ENCODE measurements around the gene POLN.

The POLN gene

GRCh38 chr4:2241410-2242353 lies at the start of gene POLN, which contains the start of gene HAUS3:
TSS of gene POLN (minus strand) at chr4:2242121. CDS start at chr4:2229231, 12,890 bp downstream.
TSS of gene HAUS3 (minus strand) at chr4:2242121. CDS start at chr4:2240946, 1,175 bp downstream.
- H3K4me1 ChIP-seq (ENCODE audit: control insufficient read depth, insufficient read depth, low read length), result peaks cover 10% of the 10 kb centered on the region; the same call in 1 of the 2 replicates

DNA sequence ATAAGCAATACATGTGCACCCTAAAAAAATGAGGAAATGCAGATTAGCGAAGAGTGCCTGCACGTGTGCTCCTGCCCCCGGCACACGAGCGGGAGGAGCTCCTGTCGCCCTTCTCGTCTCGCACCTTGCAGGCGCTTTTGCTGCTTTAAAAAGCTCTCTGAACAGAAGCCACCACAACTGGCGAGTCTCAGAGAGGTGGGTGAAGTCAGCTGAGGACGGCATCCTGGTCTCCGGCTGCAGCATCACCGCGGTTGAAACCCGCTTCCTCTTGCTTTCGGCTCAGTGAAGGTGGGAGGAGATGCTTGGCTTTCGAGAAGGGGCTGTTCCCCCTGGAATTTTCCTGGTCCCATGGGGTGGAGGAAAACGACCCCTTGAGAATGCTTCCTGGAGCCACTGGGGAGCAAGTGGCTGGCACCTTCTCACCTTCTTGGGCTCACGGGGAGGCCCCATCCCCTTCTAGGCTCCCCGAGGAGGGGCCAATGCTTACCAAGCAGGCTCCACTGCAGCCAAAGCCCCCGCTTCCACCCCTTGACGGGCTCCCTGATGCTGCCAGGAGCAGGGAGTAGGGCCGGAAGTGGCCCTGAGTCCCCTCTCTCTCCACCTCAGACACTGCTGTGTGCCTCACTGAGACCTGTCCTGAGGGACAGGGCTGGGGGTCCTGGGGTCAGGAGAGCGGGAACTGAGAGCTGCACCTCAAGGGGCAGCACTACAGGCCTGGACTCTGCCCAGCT lies 49.2 kb upstream of the POLN start:
- H3K9ac ChIP-seq (ENCODE audit: low read depth, low read length), result no peak overlapping the region
- no peak overlapping the region for H3K27ac ChIP-seq (ENCODE audit: low read depth, low read length)
- no peaks in the 10 kb centered on the region for H3K36me3 ChIP-seq (ENCODE audit: control insufficient read depth, insufficient read depth, low read length)
- H3K9me3 ChIP-seq (ENCODE audit: control insufficient read depth, insufficient read depth, low read length), result no peaks in the 10 kb centered on the region
- no peaks in the 10 kb centered on the region for H3K4me1 ChIP-seq (ENCODE audit: control insufficient read depth, insufficient read depth, low read length)
- no peaks in the 10 kb centered on the region for H3K27me3 ChIP-seq (ENCODE audit: control insufficient read depth, insufficient read depth, low read length)
- no peak overlapping the region for H3K4me3 ChIP-seq (ENCODE audit: low read depth, low read length)

More at GRCh38 chr4:2241410-2242353, at the start of gene POLN, which contains the start of gene HAUS3:
- Histone ChIP-seq H3K4me3 (ENCODE audit: low read depth, low read length) (peak within 1 kb of the TSS; percentile 78), H3K9ac (ENCODE audit: low read depth, low read length) (0 out of 2 replicates have a peak within 1 kb of the TSS, but pooled peaks have one; percentile 23), H3K9me3 (ENCODE audit: control insufficient read depth, insufficient read depth, low read length) (0 out of 2 replicates have a peak, but pooled peaks cover 5% of the 10 kb centered on the region), H3K36me3 (ENCODE audit: control insufficient read depth, insufficient read depth, low read length) (peaks cover 15% of the 10 kb centered on the region), H3K27me3 (ENCODE audit: control insufficient read depth, insufficient read depth, low read length) (peaks cover 3% of the 10 kb centered on the region; the same call in 1 of the 2 replicates), H3K27ac (ENCODE audit: low read depth, low read length) (peak within 1 kb of the TSS; percentile 46)

GRCh38 chr4:2290488-2290887 lies 48.6 kb upstream of the POLN start:
- H3K36me3 ChIP-seq (ENCODE audit: control insufficient read depth, insufficient read depth, low read length), result no peaks in the 10 kb centered on the region
- no peak overlapping the region for H3K27ac ChIP-seq (ENCODE audit: low read depth, low read length)

GRCh38 chr4:2289955-2290333 lies 48.0 kb upstream of the POLN start:
- Histone ChIP-seq H3K9ac (ENCODE audit: low read depth, low read length) (no peak overlapping the region), H3K36me3 (ENCODE audit: control insufficient read depth, insufficient read depth, low read length) (no peaks in the 10 kb centered on the region), H3K4me1 (ENCODE audit: control insufficient read depth, insufficient read depth, low read length) (no peaks in the 10 kb centered on the region), H3K4me3 (ENCODE audit: low read depth, low read length) (no peak overlapping the region), H3K27ac (ENCODE audit: low read depth, low read length) (no peak overlapping the region), H3K9me3 (ENCODE audit: control insufficient read depth, insufficient read depth, low read length) (no peaks in the 10 kb centered on the region), H3K27me3 (ENCODE audit: control insufficient read depth, insufficient read depth, low read length) (no peaks in the 10 kb centered on the region)

More at GRCh38 chr4:2290488-2290887, 48.6 kb upstream of the POLN start:
- Histone ChIP-seq H3K9me3 (ENCODE audit: control insufficient read depth, insufficient read depth, low read length) (no peaks in the 10 kb centered on the region), H3K4me1 (ENCODE audit: control insufficient read depth, insufficient read depth, low read length) (no peaks in the 10 kb centered on the region), H3K9ac (ENCODE audit: low read depth, low read length) (no peak overlapping the region), H3K4me3 (ENCODE audit: low read depth, low read length) (no peak overlapping the region), H3K27me3 (ENCODE audit: control insufficient read depth, insufficient read depth, low read length) (no peaks in the 10 kb centered on the region)

DNA sequence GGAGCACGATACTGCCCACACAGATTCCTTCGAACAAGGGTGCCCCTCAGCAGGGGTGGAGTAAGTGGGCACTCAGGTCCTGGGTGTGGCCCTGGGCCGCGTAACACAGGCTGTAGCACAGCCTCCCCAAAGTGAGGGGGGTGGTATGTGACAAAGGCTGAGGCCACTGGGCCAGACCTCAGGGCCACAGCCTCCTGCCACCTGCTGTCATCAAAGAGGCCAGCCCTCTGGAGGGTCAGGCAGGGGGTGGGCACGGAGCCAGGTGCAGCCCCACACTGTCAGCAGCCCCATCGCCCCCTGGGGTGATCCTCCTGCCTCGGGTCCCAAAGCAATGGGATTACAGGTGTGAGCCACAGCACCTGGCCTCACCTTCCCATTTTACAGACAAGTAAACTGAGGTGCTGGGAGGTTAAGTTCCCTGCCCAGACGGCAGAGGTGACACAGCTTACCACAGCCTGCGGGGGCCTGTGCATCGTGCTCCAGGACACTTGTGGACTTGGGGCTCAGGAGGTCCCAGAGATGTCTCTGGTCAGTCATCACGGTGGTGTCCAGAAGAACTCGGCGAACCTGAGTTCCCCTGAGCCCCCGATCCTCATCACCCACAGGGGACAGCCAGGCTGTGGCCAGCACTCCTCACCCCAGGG lies 47.5 kb upstream of the POLN start:
- H3K4me1 ChIP-seq (ENCODE audit: control insufficient read depth, insufficient read depth, low read length), result no peaks in the 10 kb centered on the region
- H3K27ac ChIP-seq (ENCODE audit: low read depth, low read length), result no peak overlapping the region
- H3K9me3 ChIP-seq (ENCODE audit: control insufficient read depth, insufficient read depth, low read length), result no peaks in the 10 kb centered on the region
- H3K36me3 ChIP-seq (ENCODE audit: control insufficient read depth, insufficient read depth, low read length), result no peaks in the 10 kb centered on the region
- H3K9ac ChIP-seq (ENCODE audit: low read depth, low read length), result no peak overlapping the region
- no peaks in the 10 kb centered on the region for H3K27me3 ChIP-seq (ENCODE audit: control insufficient read depth, insufficient read depth, low read length)
- no peak overlapping the region for H3K4me3 ChIP-seq (ENCODE audit: low read depth, low read length)

DNA sequence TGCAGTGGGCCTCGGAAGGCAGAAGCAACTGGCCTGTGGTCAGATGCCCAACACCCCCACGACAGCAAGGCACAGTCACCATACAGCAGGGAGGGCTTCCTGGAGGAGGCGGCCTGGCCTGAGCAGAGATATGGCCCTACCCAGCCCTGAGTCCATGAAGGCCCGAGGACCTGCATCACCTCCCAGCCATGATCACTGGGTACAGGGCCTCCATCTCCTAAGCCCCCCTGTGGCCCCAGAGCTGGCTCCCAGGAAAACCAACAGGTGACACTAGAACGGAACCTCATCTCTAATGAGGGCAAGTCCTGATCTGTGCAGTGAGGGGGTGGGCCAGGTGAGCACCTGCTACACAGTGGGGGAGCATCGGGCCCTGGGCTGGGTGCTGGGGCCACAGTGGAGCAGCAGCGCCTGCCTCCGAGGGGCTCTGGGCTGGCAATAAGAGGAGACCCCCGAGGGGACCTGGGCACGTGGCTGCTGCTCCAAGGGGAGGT lies 46.2 kb upstream of the POLN start:
- Histone ChIP-seq H3K9ac (ENCODE audit: low read depth, low read length) (no peak overlapping the region), H3K36me3 (ENCODE audit: control insufficient read depth, insufficient read depth, low read length) (no peaks in the 10 kb centered on the region), H3K4me3 (ENCODE audit: low read depth, low read length) (no peak overlapping the region), H3K27me3 (ENCODE audit: control insufficient read depth, insufficient read depth, low read length) (no peaks in the 10 kb centered on the region), H3K4me1 (ENCODE audit: control insufficient read depth, insufficient read depth, low read length) (no peaks in the 10 kb centered on the region), H3K27ac (ENCODE audit: low read depth, low read length) (no peak overlapping the region), H3K9me3 (ENCODE audit: control insufficient read depth, insufficient read depth, low read length) (no peaks in the 10 kb centered on the region)

- H3K9ac ChIP-seq (ENCODE audit: low read depth, low read length), result no peak overlapping the region
- no peaks in the 10 kb centered on the region for H3K4me1 ChIP-seq (ENCODE audit: control insufficient read depth, insufficient read depth, low read length)
Observed at GRCh38 chr4:2287594-2287915, 45.6 kb upstream of the POLN start.

GRCh38 chr4:2286904-2287593 lies 45.1 kb upstream of the POLN start:
- no peaks in the 10 kb centered on the region for H3K4me1 ChIP-seq (ENCODE audit: control insufficient read depth, insufficient read depth, low read length)
- H3K9me3 ChIP-seq (ENCODE audit: control insufficient read depth, insufficient read depth, low read length), result no peaks in the 10 kb centered on the region
- H3K4me3 ChIP-seq (ENCODE audit: low read depth, low read length), result no peak overlapping the region
- no peaks in the 10 kb centered on the region for H3K36me3 ChIP-seq (ENCODE audit: control insufficient read depth, insufficient read depth, low read length)
- no peak overlapping the region for H3K9ac ChIP-seq (ENCODE audit: low read depth, low read length)
- H3K27me3 ChIP-seq (ENCODE audit: control insufficient read depth, insufficient read depth, low read length), result no peaks in the 10 kb centered on the region
- H3K27ac ChIP-seq (ENCODE audit: low read depth, low read length), result no peak overlapping the region

More at GRCh38 chr4:2287594-2287915, 45.6 kb upstream of the POLN start:
- Histone ChIP-seq H3K4me3 (ENCODE audit: low read depth, low read length) (no peak overlapping the region), H3K27me3 (ENCODE audit: control insufficient read depth, insufficient read depth, low read length) (no peaks in the 10 kb centered on the region), H3K9me3 (ENCODE audit: control insufficient read depth, insufficient read depth, low read length) (no peaks in the 10 kb centered on the region), H3K36me3 (ENCODE audit: control insufficient read depth, insufficient read depth, low read length) (no peaks in the 10 kb centered on the region), H3K27ac (ENCODE audit: low read depth, low read length) (no peak overlapping the region)

DNA sequence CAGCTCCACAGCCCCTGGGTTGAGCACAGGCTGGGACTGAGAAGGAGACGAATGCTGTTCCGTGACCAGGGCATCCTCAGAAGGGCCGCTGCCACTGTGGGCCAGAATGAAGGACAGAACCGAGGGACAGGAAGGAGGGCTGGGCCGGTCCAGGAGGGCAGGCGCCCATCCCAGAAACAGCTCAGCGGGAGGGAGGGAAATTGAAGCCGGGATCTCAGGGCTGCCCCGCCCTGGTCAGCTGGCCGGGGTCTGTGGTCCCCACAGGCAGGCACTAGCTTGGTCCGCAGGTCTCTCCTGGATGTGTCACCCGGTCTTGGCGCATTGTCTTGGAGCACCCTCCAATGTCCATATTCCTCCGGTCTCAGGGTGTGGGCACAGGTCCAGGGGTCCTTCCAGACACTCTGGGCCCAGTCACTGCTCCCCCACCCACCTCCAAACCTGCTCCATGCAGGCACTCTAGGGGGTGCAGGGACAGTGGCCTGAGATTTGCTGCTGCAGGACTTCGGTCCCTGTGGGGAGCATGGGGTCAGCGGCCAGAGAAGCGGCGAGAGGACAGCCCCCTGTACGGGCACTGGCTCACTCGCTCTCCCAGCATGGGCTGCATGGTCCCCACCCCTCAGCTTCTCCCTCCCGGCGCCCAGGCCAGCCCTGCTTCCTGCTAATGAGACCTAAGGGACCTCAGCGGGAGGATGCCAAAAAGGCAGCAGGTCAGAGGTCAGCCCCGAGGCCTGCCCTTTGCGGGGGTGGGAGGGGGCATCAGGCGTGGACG lies 43.9 kb upstream of the POLN start:
- H3K4me3 ChIP-seq (ENCODE audit: low read depth, low read length), result no peak overlapping the region
- H3K27ac ChIP-seq (ENCODE audit: low read depth, low read length), result no peak overlapping the region
- H3K9ac ChIP-seq (ENCODE audit: low read depth, low read length), result no peak overlapping the region

More for the DNA sequence above, 43.9 kb upstream of the POLN start:
- Histone ChIP-seq H3K36me3 (ENCODE audit: control insufficient read depth, insufficient read depth, low read length) (no peaks in the 10 kb centered on the region), H3K27me3 (ENCODE audit: control insufficient read depth, insufficient read depth, low read length) (no peaks in the 10 kb centered on the region), H3K9me3 (ENCODE audit: control insufficient read depth, insufficient read depth, low read length) (no peaks in the 10 kb centered on the region), H3K4me1 (ENCODE audit: control insufficient read depth, insufficient read depth, low read length) (no peaks in the 10 kb centered on the region)
